ENCODE results near the gene MAN1C1.

Gene MAN1C1

DNA sequence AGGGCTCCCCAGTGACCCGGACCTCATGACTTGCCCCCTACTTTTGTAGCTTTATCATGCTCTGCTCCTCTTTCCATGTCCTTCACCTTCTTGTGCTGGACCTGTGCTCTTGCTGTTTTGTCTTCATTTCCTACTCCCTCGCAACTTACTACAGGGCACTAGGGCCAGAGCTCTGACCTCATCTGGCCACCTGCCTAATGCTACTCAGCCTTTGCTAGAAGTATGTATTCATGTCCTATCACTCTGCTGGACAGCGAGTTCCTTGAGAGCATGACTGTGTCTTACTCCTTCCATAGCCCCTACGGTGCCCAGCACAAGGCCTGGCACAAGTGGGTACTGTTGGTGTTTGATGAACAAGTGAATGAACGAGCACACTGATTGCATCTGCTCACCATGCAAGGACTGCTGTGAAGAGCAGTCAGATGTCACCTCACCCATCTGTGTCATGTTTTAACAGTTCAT, 205.1 kb downstream of the MAN1C1 start:
- no peak for FAIRE-seq

DNA sequence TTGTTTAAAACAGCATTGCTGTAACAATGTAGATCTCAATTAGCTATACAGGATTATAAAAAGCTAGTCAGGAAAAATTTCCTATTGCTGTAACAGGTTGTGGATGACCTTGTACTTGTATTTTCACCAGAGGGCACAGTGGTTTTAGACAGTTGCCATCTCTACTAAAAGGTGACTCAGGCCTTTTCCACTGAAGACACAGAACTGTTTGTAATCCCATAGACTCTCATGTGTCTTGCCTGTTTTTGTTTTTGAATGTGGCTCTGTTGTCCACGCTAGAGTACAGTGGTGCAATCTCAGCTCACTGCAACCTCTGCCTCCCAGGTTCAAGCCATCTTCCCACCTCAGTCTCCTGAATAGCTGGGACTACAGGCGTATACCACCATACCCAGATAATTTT, 209.0 kb downstream of the MAN1C1 start:
- no peak for FAIRE-seq

DNA sequence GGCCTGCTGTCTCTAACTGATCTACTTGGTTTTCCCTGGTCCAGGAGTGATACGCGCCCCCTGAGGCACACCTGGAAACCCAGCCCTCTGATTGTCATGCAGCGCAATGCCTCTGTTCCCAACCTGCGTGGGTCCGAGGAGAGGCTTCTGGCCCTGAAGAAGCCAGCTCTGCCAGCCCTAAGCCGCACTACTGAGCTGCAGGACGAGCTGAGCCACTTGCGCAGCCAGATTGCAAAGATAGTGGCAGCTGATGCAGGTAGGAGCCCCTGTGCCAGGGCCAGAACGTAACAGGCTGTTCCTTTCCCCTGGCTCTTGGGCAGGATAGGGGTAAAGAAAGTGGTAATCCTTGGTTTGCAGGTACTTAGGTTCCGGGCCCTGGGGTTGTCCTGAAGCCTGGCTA, 210.0 kb downstream of the MAN1C1 start:
- no peak for FAIRE-seq

DNA sequence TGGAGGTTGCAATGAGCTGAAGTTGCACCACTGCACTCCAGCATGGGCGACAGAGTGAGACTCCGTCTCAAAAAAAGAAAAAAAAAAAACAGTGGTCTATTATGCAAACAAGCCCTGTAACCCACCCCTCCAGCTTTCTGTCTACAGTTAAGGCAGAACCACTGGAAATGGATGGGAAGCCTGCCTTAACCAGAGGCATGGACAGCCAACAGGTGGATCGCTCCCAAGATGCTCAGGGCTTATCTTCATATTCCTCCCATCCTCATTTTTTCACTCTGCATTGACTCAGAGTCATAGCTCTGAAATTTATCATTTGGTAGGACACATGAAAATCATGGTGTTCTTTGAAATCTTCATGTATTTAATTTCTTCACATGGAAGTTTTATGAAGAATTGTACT, 211.9 kb downstream of the MAN1C1 start:
- no peak for FAIRE-seq

DNA sequence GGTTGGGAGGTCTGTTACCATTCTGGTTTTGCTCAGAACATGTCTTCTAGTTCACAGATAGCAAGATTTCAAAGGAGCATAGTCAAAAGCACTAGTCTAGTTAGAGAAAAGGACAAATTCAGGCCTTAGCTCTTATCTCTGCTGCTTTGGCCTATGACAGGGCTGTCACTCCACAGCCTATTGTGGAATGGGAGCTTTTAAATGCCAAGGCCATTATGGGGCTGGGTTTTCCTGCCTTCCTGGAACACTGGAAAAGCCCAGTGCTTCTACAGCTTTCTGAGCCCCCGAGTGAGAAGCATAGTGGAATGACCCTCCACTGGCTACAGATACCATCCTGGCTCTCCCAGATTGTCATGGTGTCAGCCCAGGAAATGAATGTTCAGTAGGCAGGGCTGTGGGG, 212.5 kb downstream of the MAN1C1 start:
- FAIRE-seq, result no peak

DNA sequence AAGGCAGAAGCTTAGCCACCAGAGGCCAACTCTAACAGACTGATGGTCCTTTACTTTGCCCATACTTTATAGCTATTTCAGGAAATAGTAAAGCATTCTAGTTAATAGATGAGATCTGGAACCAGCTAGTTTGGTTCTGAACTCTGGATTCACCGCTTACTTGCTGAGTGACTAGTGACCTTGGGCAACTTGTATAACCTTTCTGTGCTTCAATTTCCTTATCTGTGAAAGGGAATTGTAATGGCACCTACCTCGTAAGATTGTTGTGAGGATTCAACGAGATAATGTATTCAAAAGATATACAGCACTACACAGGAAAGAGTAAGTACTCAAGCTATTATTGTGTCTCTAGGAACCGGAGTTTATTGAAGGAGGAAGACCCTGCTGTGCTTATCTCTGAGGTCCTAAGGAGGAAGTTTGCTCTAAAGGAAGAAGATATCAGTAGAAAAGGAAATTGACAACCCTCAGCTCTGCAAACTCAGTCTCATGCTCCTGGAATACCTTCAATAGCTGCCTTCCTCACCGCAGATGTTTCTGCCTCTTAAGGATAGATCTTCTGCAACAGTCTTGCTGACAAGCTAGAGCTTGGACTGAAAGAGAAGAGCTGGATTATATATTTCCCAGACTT, 215.1 kb downstream of the MAN1C1 start:
- no peak for FAIRE-seq

DNA sequence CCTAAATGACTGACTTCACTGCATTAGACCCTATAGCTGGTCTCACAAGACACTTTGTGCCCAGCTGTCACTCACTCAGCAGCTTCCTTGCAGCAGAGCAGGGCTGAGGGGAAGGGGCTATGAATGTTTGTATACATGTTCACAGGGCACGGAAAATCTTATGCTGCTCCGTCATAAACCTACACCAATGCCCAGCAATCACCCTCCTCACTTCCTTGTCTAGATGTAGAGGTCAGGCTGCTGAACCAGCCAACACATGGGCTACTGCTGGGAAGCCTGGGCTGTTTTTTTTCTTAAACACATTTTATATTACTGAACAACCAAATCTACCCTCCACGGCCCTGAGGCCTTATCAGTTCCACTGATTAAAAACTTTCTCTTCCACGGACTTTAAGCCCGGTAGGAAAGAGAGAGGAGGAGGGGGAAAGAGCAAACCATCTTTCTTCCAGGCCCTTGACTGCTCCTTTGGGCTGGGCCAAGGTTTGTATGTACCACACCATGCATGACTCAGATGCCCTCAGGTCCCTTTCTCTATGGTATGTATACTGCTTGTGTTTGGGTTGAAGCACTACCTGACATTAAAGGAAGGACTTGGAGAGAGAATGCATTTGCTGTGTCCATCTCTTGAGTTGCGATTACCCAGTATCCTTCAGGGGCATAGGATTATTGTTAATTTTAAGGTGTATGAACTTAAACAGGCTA, 215.9 kb downstream of the MAN1C1 start:
- no peak for FAIRE-seq

DNA sequence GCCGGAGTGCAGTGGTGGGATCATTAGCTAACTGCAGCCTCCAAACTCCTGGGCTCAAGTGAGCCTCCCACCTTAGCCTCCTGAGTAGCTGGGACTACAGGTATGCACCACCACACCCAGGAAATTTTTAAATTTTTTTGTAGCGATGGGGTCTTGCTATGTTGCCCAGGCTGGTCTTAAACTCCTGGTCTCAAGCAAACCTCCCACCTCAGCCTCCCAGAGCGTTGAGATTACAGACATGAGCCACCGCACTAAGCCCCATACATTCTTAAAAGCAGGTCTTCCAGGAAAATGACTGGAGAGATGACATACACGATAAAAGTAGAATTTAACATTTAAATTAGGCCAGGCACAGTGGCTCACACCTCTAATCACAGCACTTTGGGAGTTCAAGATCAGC, 216.6 kb downstream of the MAN1C1 start:
- no peak for FAIRE-seq

Data from G401.6 (cell line).